ENCODE measurements around the gene DRAP1. TPM values are rescaled to one million over a fixed set of nuclear protein-coding genes. Genes with fewer than 3 reads are reported as not detected.

The DRAP1 gene
- total RNA-seq, 3 donors from 2014 or later = 39.9 to 74.8 (median 61.6) TPM

DNA sequence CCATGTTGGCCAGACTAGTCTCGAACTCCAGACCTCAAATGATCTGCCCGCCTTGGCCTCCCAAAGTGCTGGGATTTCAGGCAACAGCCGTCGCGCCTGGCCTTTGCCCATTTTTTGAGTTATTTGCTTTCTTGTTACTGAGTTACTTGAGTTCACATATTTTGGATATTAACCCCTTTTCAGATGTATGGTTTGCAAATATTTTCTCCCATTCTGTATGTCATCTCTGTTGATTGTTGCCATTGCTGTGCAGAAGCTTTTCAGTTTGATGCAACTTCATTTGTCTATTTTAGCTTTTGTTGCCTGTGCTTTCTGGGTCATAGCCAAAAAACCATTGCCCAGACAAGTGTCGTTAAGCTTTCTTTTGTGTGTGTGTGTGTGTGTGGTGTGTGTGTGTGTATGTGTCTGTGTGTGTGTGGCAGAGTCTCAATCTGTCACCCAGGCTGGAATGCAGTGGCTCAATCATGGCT, 32.9 kb downstream of the DRAP1 start:
- TF ChIP-seq, protein P1, sequence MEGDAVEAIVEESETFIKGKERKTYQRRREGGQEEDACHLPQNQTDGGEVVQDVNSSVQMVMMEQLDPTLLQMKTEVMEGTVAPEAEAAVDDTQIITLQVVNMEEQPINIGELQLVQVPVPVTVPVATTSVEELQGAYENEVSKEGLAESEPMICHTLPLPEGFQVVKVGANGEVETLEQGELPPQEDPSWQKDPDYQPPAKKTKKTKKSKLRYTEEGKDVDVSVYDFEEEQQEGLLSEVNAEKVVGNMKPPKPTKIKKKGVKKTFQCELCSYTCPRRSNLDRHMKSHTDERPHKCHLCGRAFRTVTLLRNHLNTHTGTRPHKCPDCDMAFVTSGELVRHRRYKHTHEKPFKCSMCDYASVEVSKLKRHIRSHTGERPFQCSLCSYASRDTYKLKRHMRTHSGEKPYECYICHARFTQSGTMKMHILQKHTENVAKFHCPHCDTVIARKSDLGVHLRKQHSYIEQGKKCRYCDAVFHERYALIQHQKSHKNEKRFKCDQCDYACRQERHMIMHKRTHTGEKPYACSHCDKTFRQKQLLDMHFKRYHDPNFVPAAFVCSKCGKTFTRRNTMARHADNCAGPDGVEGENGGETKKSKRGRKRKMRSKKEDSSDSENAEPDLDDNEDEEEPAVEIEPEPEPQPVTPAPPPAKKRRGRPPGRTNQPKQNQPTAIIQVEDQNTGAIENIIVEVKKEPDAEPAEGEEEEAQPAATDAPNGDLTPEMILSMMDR (IDR thresholded peaks at IDR 0.05) = no peak
- Histone ChIP-seq H3K36me3 (ENCODE audit: low read depth) (no peaks in the 10 kb centered on the region), H3K4me3 (no peak overlapping the region), H3K4me1 (ENCODE audit: low read depth) (peaks cover 4% of the 10 kb centered on the region), H3K9me3 (no peaks in the 10 kb centered on the region)
- DNase-seq (no peak), ATAC-seq (no peak)
- intact Hi-C loops (cut with DNase I, micrococcal nuclease) = no loop called here

DNA sequence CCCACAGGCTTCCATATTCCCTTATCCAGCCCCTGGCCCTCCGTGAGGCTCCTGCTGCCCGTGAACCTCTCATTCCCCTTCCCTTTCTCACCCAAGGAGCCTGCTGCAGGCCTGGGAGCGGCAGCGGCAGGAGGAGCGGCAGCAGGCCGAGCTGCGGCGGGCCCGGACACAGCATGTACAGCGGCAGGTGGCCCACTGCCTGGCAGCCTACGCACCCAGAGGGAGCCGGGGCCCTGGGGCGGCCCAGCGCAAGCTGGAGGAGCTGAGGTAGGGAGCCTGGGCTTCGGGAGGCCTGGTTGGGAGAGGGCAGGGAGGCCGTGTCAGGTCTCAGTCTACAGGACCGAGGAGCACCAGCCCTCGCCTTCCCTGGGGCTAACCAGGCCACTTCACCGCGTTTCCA, 34.2 kb downstream of the DRAP1 start:
- TF ChIP-seq, protein P1 (IDR thresholded peaks at IDR 0.05) = no peak
- Histone ChIP-seq H3K9me3 (no peaks in the 10 kb centered on the region), H3K4me3 (no peak overlapping the region), H3K36me3 (ENCODE audit: low read depth) (no peaks in the 10 kb centered on the region), H3K4me1 (ENCODE audit: low read depth) (peaks cover 4% of the 10 kb centered on the region)
- no peak for DNase-seq
- intact Hi-C loops (cut with DNase I, micrococcal nuclease) = no loop called here
- ATAC-seq = no peak

- H3K4me1 ChIP-seq (ENCODE audit: low read depth) = peaks cover 4% of the 10 kb centered on the region
- DNase-seq (no peak), ATAC-seq (no peak)
- H3K9me3 ChIP-seq = no peaks in the 10 kb centered on the region
- H3K4me3 ChIP-seq = no peak overlapping the region
- intact Hi-C loops (cut with DNase I, micrococcal nuclease) = no loop called here
- no peaks in the 10 kb centered on the region for H3K36me3 ChIP-seq (ENCODE audit: low read depth)
- TF ChIP-seq, protein P1 (IDR thresholded peaks at IDR 0.05) = no peak
Measured at GRCh38 chr11:65954771-65955170, 35.5 kb downstream of the DRAP1 start.

DNA sequence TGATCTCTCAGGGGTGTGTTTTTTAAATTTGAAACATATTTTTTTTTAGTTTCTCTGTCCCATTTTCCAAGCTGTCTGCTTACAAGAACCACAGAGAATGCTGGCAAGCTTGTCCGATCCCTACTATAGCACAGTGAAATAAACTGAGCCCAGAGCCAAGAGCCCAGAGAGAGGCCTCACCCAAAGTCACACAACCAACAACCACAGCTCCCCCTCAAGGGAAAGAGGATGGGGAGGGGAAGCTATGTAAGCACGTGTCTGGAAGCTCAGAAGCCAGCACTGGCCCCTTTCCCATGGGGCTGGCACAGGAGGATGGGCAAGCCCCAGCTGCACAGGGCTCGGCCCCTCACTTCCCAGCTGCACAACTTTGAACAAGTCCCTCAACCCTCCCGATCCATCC, 39.1 kb downstream of the DRAP1 start:
- ATAC-seq = no peak
- no peak overlapping the region for H3K4me3 ChIP-seq
- intact Hi-C loops (cut with DNase I, micrococcal nuclease) = no loop called here
- H3K9me3 ChIP-seq = no peaks in the 10 kb centered on the region
- no peak for DNase-seq
- H3K36me3 ChIP-seq (ENCODE audit: low read depth) = no peaks in the 10 kb centered on the region
- TF ChIP-seq, protein P1 (IDR thresholded peaks at IDR 0.05) = no peak
- peaks cover 15% of the 10 kb centered on the region for H3K4me1 ChIP-seq (ENCODE audit: low read depth)

DNA sequence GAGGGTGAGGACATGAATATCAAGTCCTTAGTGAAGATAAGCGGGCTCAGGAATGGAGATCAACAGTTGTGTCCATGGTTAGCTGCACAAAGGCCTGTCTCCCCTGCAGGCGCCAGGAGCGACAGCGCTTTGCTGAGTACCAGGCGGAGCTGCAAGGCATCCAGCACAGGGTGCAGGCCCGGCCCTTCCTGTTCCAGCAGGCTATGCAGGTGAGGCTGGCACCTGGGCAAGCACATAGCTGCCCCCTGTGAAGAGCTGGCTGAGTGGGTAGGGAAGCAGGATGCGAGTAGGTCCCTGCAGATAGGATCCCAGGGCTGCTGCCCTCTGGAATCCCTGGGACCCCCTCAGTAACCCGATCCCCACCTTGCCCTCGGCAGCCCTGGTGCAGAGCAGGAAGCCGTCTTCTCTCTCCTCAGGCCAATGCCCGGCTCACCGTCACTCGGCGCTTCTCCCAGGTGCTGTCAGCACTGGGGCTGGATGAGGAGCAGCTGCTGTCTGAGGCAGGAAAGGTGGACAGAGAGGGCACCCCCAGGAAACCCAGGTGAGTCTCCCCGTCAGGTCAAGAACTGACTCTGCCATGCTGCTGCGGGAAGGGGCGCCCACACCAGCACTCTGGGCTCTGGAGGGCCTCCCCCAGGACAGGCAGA, 39.7 kb downstream of the DRAP1 start:
- intact Hi-C loops (cut with DNase I, micrococcal nuclease) = no loop called here
- H3K4me3 ChIP-seq = no peak overlapping the region
- no peak for DNase-seq
- H3K36me3 ChIP-seq (ENCODE audit: low read depth) = no peaks in the 10 kb centered on the region
- no peaks in the 10 kb centered on the region for H3K9me3 ChIP-seq
- no peak for ATAC-seq
- peaks cover 20% of the 10 kb centered on the region for H3K4me1 ChIP-seq (ENCODE audit: low read depth)
- TF ChIP-seq, protein P1 (IDR thresholded peaks at IDR 0.05) = no peak
